ENCODE results near the gene TOR4A. TPM values are rescaled to one million over a fixed set of nuclear protein-coding genes. Genes with fewer than 3 reads are reported as not detected.

TOR4A gene
- total and polyA plus RNA-seq, 10 of the 15 experiments (the other 5 are each of a cell fraction or from before 2014, with no cell fraction given) = 2.0 to 19.9 (median 3.7) TPM

- no peak for TF ChIP-seq MXI1 (IDR thresholded peaks at IDR 0.05; ENCODE audit: low read depth, low read length)
- TF ChIP-seq CBX3 (IDR thresholded peaks at IDR 0.05; ENCODE audit: borderline replicate concordance, low read depth) = no peak
- no peak for TF ChIP-seq MYC (IDR thresholded peaks at IDR 0.05; ENCODE audit: insufficient read depth, insufficient read length, insufficient replicate concordance, low read length, severe bottlenecking)
- TF ChIP-seq SKIL (IDR thresholded peaks at IDR 0.05; ENCODE audit: low read depth, poor library complexity, severe bottlenecking) = no peak
- TF ChIP-seq POLR2AphosphoS5 (IDR thresholded peaks at IDR 0.05; ENCODE audit: low read length) = no peak
- no peak for TF ChIP-seq TCF12 (IDR thresholded peaks at IDR 0.05; ENCODE audit: low read depth, low read length)
- no peak for TF ChIP-seq NR2C2 (IDR thresholded peaks at IDR 0.05; ENCODE audit: borderline replicate concordance, control insufficient read depth, insufficient read length, low read depth)
- TF ChIP-seq RUNX3 (IDR thresholded peaks at IDR 0.05; ENCODE audit: low read length) = 0 out of 2 replicates have a peak, but pooled peaks have one; percentile 3
- TF ChIP-seq CTCF (IDR thresholded peaks at IDR 0.05 in 2 of 3, conservative IDR thresholded peaks at IDR 0.05 in 1 of 3; ENCODE audit: control insufficient read depth in 2 of 3, extremely low read depth in 1 of 3, insufficient read depth in 1 of 3, low read depth in 3 of 3, low read length in 3 of 3) = no peak
- no peak for TF ChIP-seq STAT1 (conservative IDR thresholded peaks at IDR 0.05)
- TF ChIP-seq PKNOX1 (IDR thresholded peaks at IDR 0.05) = peak; percentile 34; the same call in 1 of the 2 replicates
Observed at GRCh38 chr9:137269231-137269772, 8.2 kb upstream of the TOR4A start (continued).

Data from GM12878 (cell line).